Measurements from ENCODE around the gene NTHL1. TPM values are rescaled to one million over a fixed set of nuclear protein-coding genes. Genes with fewer than 3 reads are reported as not detected.

Gene NTHL1
- total and polyA plus RNA-seq, 2 of the 4 experiments (the other 2 are of a cell fraction) = 22.8 to 28.0 TPM

- ChIA-PET POLR2A (ENCODE audit: unreplicated experiment) (no interaction called here), CTCF (interaction anchor here (1.0 kb wide), 1 partner anchor 15 kb away, joined by 3 read pairs; no protein-coding TSS in a partner anchor)
- H3K4me1 ChIP-seq (ENCODE audit: control insufficient read depth, insufficient read depth, low read length) = peaks cover 69% of the 10 kb centered on the region
- TSS peak; percentile 59 for BruUV-seq (replicated peaks)
- no peaks in the 10 kb centered on the region for H4K20me1 ChIP-seq (ENCODE audit: insufficient read depth, low read length)
- H3K4me2 ChIP-seq (ENCODE audit: low read depth, low read length) = no peak overlapping the region
- dilution Hi-C loops (cut with HindIII; ENCODE audit: low sequenced_read_pairs, unreplicated experiment) (no loop called here), in situ Hi-C loops (cut with MboI; ENCODE audit: low sequenced_read_pairs) (no loop called here), intact Hi-C loops (cut with micrococcal nuclease) (no loop called here)
- peak overlapping the region; percentile 86 for H2AK5ac ChIP-seq (ENCODE audit: low read depth, low read length)
- peaks cover 29% of the 10 kb centered on the region; the same call in 1 of the 2 replicates for H3K36me3 ChIP-seq (ENCODE audit: control insufficient read depth, insufficient read depth, low read length)
- peak overlapping the region; percentile 59; the same call in 1 of the 2 replicates for H2BK20ac ChIP-seq (ENCODE audit: low read depth, low read length)
- peak overlapping the region; percentile 98 for H2BK5ac ChIP-seq (ENCODE audit: low read depth, low read length, poor library complexity, severe bottlenecking)
- H3K56ac ChIP-seq (ENCODE audit: extremely low read depth, insufficient read depth, low read length) = no peak overlapping the region
- H3K9ac ChIP-seq (ENCODE audit: low read depth, low read length) = no peak overlapping the region
- no peak overlapping the region for H3K4me3 ChIP-seq (ENCODE audit: insufficient read depth, low read depth, low read length)
- no peak overlapping the region for H2AFZ ChIP-seq (replicated peaks; ENCODE audit: low read length, poor library complexity)
- H3K9me1 ChIP-seq (ENCODE audit: insufficient read depth, low read length) = peaks cover 19% of the 10 kb centered on the region
- H4K8ac ChIP-seq (ENCODE audit: low read depth in 2 of 2, low read length in 2 of 2) = peak overlapping the region; percentile 9 to 33; a peak in 2 of 4 replicates
- no peak for DNase-seq
- no peak overlapping the region for H3K14ac ChIP-seq (replicated peaks; ENCODE audit: low read depth, low read length)
- H3K18ac ChIP-seq (ENCODE audit: low read depth, low read length) = no peak overlapping the region; the same call in 1 of the 2 replicates
- H3K27ac ChIP-seq (ENCODE audit: insufficient read depth, low read length) = peak overlapping the region; percentile 55
- H3K79me1 ChIP-seq (ENCODE audit: low read depth in 1 of 2, low read length in 2 of 2) = peaks cover 19 to 57% of the 10 kb centered on the region in 2 experiments; a peak in 3 of 4 replicates
- TF ChIP-seq BHLHE40 (IDR thresholded peaks at IDR 0.05; ENCODE audit: low read depth, low read length) = no peak
- TF ChIP-seq MXI1 (IDR thresholded peaks at IDR 0.05; ENCODE audit: borderline replicate concordance, low read depth, low read length) = no peak
- TF ChIP-seq RFX5 (IDR thresholded peaks at IDR 0.05; ENCODE audit: low read depth, low read length) = no peak
- H3K9me3 ChIP-seq (ENCODE audit: control insufficient read depth, insufficient read depth, low read length) = no peaks in the 10 kb centered on the region
- H4K5ac ChIP-seq (ENCODE audit: low read depth, low read length) = peak overlapping the region; percentile 13; the same call in 1 of the 2 replicates
- no peak overlapping the region for H2BK15ac ChIP-seq (ENCODE audit: low read depth, low read length)
- ATAC-seq (ENCODE audit: low read depth) = no peak
- H3K27me3 ChIP-seq (ENCODE audit: control insufficient read depth, insufficient read depth, low read length) = no peaks in the 10 kb centered on the region
- peak overlapping the region; percentile 70 for H4K91ac ChIP-seq (ENCODE audit: insufficient read depth, low read depth, low read length)
- 92% methylated on average over 11 of the region's 29 CpGs; no CpG with 5 or more reads in 1 of the 2 experiments for WGBS, 2 experiments (ENCODE audit: extremely low coverage in 2 of 2, insufficient read length in 1 of 2)
- peak overlapping the region; percentile 53; the same call in 1 of the 2 replicates for H3K23ac ChIP-seq (ENCODE audit: low read depth, low read length)
- H3K4ac ChIP-seq (ENCODE audit: low read depth, low read length) = peak overlapping the region; percentile 86
- H2AK9ac ChIP-seq (replicated peaks; ENCODE audit: low read depth, low read length, poor library complexity) = no peak overlapping the region
- peak overlapping the region; percentile 94; the same call in 1 of the 2 replicates for H2BK120ac ChIP-seq (ENCODE audit: low read depth, low read length)
Observed at GRCh38 chr16:2037647-2038381, 9.8 kb downstream of the NTHL1 start.
